Measurements from ENCODE around the gene FEZF1. TPM values are rescaled to one million over a fixed set of nuclear protein-coding genes. Genes with fewer than 3 reads are reported as not detected.

The FEZF1 gene
- total and polyA plus RNA-seq, 2 of the 13 experiments (the other 11 are each of a cell fraction or from before 2014, with no cell fraction given) = not detected

DNA sequence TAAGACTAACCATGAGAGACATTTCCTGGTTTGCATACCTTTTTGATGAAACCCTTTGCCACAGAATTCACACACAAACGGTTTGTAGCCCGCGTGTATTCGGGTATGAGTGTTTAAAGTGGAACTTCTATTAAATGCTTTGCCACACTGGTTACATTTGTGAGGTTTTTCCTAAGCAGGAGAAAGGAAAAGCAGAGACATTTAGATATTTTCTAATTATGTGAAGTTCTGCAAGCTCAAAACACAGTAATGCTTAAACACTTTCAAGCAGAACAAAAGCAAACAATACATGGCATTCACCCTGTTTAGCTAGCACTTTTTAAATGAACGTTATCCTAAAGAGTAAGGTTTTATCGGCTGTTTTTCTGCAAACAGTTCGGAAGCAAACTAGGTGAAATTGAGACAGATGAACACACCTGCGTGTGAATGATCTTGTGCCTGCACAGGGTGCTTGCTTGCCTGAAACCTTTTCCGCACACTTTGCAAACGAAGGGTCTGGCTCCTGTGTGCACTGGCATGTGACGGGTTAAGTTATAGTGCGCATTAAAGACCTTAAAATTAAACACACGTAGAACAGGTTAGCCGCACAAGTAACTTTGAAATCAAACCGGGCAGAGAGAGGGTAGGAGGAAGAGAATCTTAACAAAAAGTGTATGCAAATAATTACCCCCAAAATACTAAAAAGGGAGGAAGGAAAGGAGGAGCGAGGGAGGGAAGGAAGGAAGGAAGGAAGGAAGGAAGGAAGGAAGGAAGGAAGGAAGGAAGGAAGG lies 1.6 kb downstream of the FEZF1 start:
- no peak for FAIRE-seq
- no peak overlapping the region for H3K9ac ChIP-seq (ENCODE audit: insufficient read depth, low read depth, low read length)
- no peaks in the 10 kb centered on the region for H4K20me1 ChIP-seq (ENCODE audit: insufficient read depth, low read length)
- ATAC-seq = no peak
- no TSS peak for BruUV-seq (replicated peaks)
- no peaks in the 10 kb centered on the region for H3K9me3 ChIP-seq (ENCODE audit: low read length)
- peaks cover 15% of the 10 kb centered on the region for H3K4me1 ChIP-seq (ENCODE audit: insufficient read depth, low read length)
- H3K4me3 ChIP-seq (replicated peaks in 1 of 3; ENCODE audit: insufficient read depth in 1 of 3, low read depth in 2 of 3, low read length in 3 of 3) = no peak overlapping the region
- peaks cover 13 to 85% of the 10 kb centered on the region in 2 experiments for H3K27me3 ChIP-seq (ENCODE audit: control insufficient read depth in 1 of 2, insufficient read depth in 2 of 2, low read length in 2 of 2)
- no peak for DNase-seq (ENCODE audit: low spot score)
- WGBS (ENCODE audit: low lambda C conversion rate) = 31% methylated on average over 16 of the region's 16 CpGs
- TF ChIP-seq RFX1 (IDR thresholded peaks at IDR 0.05) (no peak), ZNF891 (CRISPR knock-in tag; IDR thresholded peaks at IDR 0.05) (no peak), ZNF766 (CRISPR knock-in tag; IDR thresholded peaks at IDR 0.05; ENCODE audit: borderline replicate concordance) (no peak), KLF11 (CRISPR knock-in tag; IDR thresholded peaks at IDR 0.05) (no peak), SALL2 (CRISPR knock-in tag; IDR thresholded peaks at IDR 0.05) (no peak), ZNF446 (CRISPR knock-in tag; IDR thresholded peaks at IDR 0.05) (no peak), WIZ (CRISPR knock-in tag; IDR thresholded peaks at IDR 0.05) (no peak), ZNF572 (CRISPR knock-in tag; IDR thresholded peaks at IDR 0.05) (no peak), KAT8 (CRISPR knock-in tag; IDR thresholded peaks at IDR 0.05) (no peak)
- TF ChIP-seq, protein P1, sequence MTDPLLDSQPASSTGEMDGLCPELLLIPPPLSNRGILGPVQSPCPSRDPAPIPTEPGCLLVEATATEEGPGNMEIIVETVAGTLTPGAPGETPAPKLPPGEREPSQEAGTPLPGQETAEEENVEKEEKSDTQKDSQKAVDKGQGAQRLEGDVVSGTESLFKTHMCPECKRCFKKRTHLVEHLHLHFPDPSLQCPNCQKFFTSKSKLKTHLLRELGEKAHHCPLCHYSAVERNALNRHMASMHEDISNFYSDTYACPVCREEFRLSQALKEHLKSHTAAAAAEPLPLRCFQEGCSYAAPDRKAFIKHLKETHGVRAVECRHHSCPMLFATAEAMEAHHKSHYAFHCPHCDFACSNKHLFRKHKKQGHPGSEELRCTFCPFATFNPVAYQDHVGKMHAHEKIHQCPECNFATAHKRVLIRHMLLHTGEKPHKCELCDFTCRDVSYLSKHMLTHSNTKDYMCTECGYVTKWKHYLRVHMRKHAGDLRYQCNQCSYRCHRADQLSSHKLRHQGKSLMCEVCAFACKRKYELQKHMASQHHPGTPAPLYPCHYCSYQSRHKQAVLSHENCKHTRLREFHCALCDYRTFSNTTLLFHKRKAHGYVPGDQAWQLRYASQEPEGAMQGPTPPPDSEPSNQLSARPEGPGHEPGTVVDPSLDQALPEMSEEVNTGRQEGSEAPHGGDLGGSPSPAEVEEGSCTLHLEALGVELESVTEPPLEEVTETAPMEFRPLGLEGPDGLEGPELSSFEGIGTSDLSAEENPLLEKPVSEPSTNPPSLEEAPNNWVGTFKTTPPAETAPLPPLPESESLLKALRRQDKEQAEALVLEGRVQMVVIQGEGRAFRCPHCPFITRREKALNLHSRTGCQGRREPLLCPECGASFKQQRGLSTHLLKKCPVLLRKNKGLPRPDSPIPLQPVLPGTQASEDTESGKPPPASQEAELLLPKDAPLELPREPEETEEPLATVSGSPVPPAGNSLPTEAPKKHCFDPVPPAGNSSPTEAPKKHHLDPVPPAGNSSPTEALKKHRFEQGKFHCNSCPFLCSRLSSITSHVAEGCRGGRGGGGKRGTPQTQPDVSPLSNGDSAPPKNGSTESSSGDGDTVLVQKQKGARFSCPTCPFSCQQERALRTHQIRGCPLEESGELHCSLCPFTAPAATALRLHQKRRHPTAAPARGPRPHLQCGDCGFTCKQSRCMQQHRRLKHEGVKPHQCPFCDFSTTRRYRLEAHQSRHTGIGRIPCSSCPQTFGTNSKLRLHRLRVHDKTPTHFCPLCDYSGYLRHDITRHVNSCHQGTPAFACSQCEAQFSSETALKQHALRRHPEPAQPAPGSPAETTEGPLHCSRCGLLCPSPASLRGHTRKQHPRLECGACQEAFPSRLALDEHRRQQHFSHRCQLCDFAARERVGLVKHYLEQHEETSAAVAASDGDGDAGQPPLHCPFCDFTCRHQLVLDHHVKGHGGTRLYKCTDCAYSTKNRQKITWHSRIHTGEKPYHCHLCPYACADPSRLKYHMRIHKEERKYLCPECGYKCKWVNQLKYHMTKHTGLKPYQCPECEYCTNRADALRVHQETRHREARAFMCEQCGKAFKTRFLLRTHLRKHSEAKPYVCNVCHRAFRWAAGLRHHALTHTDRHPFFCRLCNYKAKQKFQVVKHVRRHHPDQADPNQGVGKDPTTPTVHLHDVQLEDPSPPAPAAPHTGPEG (CRISPR knock-in tag; IDR thresholded peaks at IDR 0.05) = no peak
- TF ChIP-seq, protein P2, sequence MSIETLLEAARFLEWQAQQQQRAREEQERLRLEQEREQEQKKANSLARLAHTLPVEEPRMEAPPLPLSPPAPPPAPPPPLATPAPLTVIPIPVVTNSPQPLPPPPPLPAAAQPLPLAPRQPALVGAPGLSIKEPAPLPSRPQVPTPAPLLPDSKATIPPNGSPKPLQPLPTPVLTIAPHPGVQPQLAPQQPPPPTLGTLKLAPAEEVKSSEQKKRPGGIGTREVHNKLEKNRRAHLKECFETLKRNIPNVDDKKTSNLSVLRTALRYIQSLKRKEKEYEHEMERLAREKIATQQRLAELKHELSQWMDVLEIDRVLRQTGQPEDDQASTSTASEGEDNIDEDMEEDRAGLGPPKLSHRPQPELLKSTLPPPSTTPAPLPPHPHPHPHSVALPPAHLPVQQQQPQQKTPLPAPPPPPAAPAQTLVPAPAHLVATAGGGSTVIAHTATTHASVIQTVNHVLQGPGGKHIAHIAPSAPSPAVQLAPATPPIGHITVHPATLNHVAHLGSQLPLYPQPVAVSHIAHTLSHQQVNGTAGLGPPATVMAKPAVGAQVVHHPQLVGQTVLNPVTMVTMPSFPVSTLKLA (IDR thresholded peaks at IDR 0.05) = no peak
- TF ChIP-seq, protein P3, sequence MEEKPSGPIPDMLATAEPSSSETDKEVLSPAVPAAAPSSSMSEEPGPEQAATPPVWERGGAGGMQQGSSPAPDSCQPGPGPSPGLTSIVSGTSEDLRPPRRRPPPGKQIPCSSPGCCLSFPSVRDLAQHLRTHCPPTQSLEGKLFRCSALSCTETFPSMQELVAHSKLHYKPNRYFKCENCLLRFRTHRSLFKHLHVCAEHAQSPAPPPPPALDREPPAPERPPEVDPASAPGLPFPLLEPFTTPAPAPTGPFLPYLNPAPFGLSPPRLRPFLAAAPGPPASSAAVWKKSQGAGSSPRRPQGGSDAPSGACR (CRISPR knock-in tag; IDR thresholded peaks at IDR 0.05) = no peak
- POLR2A ChIA-PET = no interaction called here
- H3K36me3 ChIP-seq (replicated peaks in 1 of 2; ENCODE audit: control insufficient read depth in 1 of 2, insufficient read depth in 2 of 2, low read length in 2 of 2) = no peaks in the 10 kb centered on the region
- CTCF ChIA-PET (ENCODE audit: low intra/inter-chr PET ratio, low total read pairs) = no interaction called here
- no peaks in the 10 kb centered on the region for H3K79me2 ChIP-seq (ENCODE audit: insufficient read depth, low read length)
- intact Hi-C loops (cut with micrococcal nuclease; ENCODE audit: unreplicated experiment) (loop anchor here (5.0 kb wide), 1 partner anchor 229 kb away; no protein-coding TSS in a partner anchor), in situ Hi-C loops (cut with HindIII; ENCODE audit: extremely low pct_ligation_motif_present, low pct_unique_long_range_greater_than_20kb) (no loop called here)
- no peak overlapping the region for H3K4me2 ChIP-seq (ENCODE audit: low read depth, low read length)
- no peak overlapping the region for H3K27ac ChIP-seq (ENCODE audit: extremely low read length, insufficient read depth, low read length)
- H2AFZ ChIP-seq (ENCODE audit: low read length) = no peak overlapping the region

All from HepG2 (cell line).